ENCODE data around the gene SIRPA.
"Not testable (repeated sequence)": the region's sequence is repeated elsewhere in the genome, so short reads cannot be mapped to it uniquely, and the experiment has no call there.

SIRPA gene

DNA sequence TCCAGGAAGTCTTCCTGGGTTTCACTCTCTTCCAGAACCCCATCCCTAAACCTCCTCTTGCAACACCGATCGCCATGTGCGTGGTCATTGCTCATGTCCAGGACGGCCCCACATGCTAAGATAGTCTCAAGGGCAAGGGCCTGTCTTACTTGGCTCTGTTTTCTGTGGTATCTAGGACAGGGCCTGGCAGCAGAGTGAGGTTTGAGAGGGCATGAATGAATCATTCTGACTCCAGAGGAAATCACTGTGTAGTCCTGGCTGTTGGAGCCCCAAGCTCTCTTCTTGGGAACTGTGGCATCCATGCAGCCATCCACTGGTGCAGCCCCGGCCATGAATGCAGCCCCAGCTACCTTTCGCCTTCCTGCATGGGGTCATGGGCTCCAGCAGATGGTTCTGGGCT lies 12.4 kb downstream of the SIRPA start:
- DNase-seq (ENCODE audit: low read depth), result peak; percentile 51

DNA sequence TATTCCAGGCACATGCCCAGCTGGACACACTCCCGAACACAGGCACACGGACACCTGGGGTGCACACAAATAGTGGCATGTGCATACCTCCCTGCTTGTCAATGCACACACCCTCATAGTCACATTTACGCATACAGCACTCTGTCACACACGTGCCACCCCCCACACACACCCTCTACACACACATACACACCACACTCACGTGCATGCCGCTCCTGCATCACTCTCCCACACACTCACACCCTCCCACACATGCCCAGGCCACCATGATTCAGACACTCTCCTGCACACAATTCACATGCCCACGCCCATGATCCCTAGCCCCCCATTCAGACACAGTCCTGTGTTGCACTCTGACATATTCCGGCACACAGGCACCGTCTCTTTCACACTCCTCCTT lies 13.0 kb downstream of the SIRPA start:
- no peak for DNase-seq (ENCODE audit: low read depth)

DNA sequence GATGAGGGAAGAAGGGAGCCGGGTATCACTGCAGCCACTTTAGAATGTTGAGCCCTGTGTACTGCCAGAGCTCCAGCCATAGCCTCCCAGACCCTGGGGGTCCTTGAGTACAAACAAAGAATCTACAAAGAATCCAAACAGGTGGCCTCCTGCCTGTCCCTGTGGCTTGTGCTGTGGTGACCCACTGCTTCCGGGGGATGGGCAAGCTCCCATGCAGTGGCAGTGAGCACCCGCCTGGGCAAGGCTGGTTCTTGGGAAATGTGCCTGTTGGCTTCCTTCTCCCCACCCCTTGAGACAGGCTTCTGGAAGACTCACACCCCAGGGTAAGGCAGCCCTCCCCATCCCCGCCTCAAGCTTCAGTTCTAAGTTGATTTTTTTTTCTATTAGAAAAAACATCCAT lies 13.9 kb downstream of the SIRPA start:
- DNase-seq (ENCODE audit: low read depth), result no peak

DNA sequence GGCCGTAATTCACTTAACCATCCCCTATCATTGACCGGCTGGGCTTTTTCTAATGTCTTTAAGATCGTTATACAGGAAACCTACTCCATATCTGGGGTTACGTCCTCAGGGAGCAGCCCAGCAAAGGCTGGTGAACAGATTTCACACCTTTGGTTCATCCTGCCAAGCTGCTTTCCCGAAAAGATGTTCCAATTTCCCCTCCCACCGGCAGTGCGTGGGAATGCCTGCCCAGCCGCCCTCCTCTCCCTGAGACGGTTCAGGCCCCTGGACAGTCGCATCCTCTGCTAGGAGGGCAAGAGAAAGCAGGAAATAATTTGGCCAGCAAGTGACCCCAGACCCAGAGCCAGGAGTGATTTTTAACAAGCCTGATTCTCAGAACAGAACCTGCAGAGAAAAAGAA lies 16.3 kb downstream of the SIRPA start:
- DNase-seq (ENCODE audit: low read depth), result no peak

DNA sequence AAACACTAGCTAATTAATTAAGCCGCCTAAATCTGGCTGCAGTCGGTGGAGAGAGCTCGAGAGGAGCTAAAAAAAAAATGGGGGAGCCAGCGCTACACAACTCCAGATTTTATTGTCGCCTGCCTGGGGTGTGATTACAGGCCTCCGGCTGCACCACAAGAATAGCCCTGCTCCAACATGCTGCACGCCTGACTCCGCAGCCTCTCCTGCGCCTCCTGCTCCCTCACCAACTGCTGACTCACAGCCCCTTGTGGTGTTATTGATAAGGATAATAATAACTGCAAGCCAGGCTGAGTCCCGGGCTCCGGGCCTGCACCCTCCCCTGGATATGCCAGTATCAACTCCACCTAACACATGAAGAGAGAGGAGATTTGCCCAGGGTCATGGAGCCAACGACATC lies 16.8 kb downstream of the SIRPA start:
- DNase-seq (ENCODE audit: low read depth), result no peak

DNA sequence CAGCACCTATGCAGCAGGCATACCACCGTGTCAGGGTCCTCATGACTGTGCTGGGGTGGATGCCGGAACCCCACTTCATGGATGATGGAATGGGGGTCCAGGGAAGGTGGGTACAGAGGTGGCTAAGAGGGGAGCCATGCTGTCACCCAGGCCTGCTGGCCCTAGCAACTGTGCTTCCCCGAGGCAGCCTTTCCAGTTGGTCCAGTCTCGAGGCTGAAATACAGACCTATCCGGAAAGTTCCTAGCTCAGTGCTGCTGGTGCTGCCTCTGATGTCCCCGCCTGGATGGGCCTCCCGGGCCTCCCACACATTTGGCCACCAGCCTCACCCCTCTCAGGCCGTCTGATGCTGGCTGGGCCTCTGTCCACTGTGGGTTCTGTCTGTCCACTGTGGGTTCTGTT lies 17.4 kb downstream of the SIRPA start:
- no peak for DNase-seq (ENCODE audit: low read depth)

DNA sequence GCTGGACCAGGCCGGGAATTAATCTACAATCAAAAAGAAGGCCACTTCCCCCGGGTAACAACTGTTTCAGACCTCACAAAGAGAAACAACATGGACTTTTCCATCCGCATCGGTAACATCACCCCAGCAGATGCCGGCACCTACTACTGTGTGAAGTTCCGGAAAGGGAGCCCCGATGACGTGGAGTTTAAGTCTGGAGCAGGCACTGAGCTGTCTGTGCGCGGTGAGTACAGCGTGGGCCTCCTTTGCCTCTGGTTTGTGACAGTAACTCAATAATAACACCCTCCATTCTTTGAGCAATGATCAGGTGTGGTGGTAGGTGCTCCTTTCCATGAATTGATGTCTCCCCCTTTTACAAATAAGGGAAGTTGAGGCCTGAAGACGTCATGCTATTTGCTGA lies 20.0 kb downstream of the SIRPA start:
- DNase-seq (ENCODE audit: low read depth), result not testable (repeated sequence)

DNA sequence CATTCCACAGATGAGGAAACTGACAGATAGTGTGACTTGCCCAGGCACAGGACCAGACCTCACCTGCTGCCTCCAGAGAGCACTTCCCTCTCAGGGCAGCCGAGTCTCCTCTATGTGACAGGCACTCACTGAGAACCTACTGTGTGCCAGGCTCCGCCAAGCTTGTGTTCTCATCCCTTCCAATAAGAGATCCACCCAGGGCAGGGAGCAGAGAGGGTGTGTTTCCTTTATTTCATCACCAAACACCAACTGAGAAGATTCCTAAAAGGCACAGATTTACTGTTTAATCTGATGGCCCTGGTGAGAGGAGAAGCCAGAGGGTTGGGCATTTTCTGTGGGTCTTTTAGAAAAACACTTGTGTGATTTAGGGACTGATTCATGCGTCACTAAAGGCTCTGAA lies 20.5 kb downstream of the SIRPA start:
- no peak for DNase-seq (ENCODE audit: low read depth)

DNA sequence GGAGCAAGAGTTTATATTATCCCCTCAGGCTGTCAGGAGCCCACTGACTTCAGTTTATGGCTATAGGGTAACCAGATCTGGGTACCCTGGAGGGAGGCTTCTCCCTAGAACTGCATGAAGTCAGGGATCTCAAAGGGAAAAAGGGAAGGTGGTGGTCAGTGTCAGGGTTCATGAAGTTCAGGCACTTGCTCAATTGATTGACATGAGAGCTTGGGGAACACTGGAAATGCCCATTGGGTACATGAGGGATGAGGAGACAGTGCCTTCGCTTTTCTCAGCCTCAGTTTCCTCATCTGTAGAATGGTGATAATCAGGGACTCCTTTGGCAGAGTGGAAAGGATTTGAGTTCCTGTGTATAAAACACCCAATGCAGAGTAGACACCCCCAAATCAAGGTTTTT lies 22.6 kb downstream of the SIRPA start:
- no peak for DNase-seq (ENCODE audit: low read depth)

DNA sequence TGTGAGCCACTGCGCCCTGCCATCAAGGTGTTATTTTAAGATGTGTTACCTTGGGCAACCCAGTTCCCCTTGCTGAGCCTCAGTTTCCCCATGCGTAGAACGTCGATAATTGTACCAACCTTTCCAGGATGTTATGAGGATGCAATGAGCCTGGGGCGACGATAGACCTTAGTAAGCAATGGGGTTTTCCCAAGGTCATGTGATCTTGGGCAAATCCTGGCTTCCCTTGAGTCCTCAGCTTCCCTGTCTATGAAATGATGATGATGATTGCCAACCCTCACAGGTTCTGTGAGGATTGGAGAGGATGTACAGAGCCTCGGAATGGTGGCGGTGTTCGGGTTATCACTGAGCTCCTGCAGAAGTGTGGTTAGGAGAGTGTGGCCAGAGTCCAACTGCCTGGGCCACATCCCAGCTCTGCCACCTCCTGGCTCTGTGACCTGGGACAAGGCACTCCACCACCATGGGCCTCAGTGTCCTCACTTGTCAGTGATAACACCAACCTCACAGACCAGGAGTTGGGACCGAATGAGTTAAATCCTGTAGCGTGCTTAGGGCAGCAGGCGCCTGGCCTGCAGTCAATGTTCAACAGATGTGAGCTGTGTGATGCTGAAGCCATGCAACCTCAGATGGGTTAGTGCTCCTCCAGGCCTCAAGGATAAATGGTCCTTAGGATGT lies 23.4 kb downstream of the SIRPA start:
- no peak for DNase-seq (ENCODE audit: low read depth)

DNA sequence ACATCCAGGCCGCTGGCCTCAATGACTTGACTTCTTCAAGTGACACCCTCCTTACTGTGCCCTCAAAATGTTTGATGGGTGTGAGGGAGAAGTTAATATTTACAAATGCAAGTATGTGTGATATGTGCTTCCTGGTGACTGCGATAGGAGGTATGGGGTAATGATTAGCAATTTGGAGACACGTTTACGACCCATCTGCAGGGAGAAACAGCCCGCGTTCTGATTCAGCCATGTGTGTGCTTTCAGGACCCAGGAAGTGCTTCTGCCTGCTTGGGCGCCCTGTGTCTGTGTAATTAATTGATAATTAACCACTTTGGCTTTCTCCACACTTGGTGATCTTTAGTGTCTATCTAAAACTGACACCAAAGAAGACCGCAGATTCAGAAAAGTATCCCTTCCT lies 25.0 kb downstream of the SIRPA start:
- DNase-seq (ENCODE audit: low read depth), result no peak

DNA sequence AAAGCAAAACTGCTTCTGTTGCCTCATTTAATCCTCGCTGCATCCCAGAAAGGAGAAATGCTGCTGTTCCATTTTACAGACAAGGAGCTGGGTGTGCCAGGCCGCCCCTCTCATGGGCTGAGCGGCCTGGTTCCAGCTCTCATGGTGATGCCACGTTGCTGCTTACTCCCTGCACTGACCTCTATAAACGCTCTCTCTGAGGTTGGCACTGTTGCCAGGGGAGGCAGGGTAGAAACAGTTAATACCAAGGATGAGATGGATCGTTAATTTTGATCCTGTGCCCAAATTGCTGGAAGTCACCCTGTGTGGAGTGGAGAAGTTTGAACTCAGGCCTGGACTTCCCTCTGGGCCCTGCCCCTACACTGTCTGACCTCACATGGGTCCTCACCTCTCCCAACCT lies 25.6 kb downstream of the SIRPA start:
- DNase-seq (ENCODE audit: low read depth), result no peak

DNA sequence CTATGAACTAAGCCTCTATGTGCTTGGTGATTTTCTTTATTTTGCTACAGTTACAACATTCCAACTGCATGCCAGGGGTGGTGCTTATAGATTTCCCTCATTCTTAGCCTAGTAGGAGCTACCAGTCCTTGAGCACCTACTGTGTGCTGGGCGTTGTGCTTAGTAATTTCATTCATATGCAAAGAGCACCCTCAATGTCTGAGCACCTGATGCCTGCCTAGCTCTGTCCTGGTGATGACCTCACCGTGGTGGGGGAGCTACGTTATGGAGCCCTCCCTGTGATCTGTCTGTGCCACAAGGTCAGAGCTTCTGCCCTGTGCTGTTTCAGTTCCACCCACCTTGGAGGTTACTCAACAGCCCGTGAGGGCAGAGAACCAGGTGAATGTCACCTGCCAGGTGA lies 26.8 kb downstream of the SIRPA start:
- DNase-seq (ENCODE audit: low read depth), result not testable (repeated sequence)

DNA sequence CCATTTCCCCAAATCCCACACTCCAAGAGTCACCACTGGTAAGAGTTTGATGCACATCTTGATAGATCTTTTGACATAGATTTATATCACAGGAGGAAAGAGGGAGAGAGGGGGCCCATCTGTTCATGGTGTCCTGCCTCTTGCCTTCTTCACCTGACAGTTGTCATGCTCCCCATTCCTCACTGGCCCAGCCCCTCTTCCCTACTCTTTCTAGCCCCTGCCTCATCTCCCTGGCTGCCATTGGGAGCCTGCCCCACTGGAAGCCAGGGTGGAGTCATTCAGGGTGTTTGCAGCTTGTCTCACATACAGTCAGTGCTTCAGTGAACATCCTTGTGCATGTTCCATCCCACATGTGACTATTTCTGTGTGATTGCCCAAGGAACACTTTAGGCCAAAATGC lies 27.6 kb downstream of the SIRPA start:
- no peak for DNase-seq (ENCODE audit: low read depth)

DNA sequence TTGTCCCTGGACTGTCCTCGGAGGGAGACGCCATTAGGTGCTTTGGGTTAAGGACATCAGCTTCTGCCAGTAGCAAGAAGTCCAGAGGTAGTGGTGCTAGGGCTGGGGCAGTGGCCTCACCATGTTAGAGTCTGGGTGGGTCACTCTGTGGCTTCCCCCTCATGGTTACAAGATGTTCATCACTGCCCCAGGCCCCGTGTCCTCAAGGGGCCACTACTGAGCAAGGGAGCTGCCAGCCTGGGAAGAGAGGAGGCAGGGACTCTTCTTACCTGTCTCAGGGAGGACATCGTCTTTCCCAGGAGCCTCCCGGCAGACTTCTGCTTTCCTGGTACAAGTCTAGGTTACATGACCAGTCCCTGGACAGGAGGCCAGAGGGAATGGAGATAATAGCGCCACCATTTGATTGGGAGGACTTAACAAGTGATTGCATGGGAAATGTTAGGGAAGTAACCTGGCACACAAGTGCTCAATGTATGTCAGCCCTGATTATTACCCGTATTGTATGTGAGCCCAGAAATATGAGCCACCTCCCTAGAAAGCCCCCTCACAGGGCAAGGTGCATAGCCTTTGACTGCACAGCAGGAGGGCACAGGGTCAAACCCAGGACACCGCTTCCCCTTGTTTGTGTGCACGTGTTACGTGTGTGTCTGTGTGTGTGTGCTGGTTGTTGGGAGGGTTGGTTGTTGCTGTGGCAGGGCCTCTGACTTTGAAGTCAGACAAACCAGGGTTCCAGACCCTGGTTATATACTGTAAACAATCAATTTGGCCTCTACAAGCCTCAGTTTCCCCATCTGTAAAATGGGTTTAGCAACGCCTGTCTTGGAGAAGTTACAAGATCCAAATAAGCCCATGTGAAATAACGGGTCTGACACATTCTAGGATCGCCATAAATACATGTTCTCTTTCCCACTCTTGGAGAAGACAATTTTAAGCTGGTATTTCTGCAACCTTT lies 30.0 kb downstream of the SIRPA start:
- no peak for DNase-seq (ENCODE audit: low read depth)

DNA sequence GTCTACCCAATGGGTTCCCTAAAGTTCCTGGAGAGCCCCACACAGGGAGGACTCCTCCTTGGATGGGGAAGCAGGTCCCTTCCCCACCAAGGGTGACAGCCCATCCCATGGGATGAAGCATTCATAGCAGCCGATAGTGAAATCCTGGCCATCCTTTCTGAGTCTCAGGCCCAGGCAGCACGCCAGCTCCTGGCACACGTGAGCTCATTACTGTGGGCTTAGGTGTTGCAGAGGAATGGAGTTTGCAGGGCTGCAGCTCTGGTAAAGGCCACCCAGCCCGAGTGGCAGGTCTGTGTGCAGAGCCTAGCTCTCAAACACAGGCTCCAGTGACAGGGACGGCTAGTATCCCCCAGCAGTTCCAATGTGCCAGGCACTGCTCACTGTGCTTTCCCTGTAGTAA lies 31.0 kb downstream of the SIRPA start:
- no peak for DNase-seq (ENCODE audit: low read depth)

DNA sequence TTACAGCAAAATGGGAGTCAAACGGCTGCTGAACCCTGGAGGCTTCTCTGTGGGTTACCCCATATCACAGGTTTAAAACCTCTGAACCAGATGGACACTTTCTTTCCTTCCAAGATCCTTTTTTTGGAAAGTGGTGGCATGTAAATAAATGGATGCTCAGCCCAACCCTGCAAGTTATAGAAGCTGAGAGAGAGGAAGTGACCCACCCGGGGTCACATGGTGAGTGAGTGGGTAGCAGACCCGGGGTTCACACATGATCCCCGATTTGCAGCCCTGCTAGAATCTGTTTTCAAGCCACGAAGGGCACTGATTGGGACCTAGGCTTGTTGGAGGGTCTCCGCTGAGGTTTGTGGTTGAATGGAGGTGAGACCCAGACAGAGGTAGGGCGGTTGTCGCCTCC lies 32.0 kb downstream of the SIRPA start:
- DNase-seq (ENCODE audit: low read depth), result no peak

DNA sequence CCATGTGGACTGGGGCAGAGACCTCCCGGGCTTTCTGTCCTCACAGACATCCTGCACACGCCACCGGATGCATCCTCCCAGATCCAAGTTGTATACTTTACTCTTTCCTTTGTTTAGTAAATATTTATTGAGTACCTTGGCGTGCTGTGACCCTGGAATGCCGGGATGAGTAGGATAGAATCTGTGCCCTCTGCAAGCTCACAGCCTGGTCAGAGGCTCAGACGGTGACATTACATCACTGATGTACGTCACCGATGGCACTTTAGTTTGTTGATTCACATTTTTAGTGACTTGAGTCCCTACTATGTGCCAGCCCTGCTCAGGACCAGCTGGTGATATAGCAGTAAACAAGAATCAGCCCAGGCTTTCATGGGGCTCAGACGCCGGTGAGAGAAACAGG lies 32.9 kb downstream of the SIRPA start:
- DNase-seq (ENCODE audit: low read depth), result no peak

DNA sequence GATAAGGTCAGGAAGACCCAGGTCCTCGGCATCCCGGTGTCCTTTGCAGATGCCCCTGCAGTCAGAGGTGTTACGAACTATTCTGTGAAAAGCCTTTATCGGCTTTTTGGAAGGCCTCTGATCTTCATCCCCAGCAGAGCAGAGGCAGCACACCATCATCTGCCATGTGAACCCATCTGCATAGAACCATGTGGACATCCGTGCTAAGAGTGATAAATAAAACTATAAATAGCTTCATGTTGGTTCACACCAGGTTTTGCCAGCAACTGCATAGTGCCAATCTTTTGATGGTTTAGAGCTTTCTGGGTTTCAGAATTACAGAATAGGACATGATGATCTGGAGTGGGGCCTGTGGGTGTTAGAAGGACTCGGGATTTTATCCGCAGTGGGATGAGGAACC lies 33.6 kb downstream of the SIRPA start:
- no peak for DNase-seq (ENCODE audit: low read depth)

DNA sequence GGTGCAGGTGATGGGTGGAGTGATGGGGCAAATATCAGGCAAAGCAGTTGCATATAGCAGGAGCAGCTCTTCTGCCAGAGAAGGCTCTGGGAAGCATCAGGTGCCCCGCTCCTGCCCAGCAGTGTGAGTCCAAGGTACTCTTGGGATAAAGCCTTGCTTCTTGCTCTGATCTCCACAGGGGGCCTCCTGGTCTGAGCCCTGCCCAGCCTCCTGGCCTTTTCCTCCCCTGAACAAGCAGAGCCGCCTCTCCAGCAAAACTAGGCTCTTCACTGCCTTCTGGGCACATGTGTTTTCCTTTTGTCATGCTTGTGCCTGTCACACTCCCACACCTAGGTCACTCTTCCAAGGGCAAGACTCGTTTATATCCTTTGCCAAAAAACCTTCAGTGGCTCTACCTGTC lies 34.3 kb downstream of the SIRPA start:
- DNase-seq (ENCODE audit: low read depth), result no peak

DNA sequence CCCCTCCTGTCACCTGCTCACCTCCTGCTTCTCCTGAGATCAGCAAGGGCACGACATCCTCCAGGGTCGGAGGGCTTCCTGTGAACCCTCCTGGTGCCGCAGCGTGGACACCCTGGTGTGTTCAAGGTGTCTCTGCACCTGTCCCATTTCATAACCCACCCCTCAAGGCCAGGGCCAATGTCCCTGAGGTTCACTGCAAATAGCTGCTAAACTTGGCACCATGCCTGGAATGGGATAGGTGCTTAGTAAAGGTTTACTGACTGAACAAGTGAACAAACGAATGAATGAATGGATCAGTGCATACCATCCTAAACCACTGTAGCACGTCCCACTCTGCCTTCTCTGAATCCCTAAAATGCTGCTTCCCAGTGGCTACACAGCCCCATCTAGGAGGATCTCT lies 35.0 kb downstream of the SIRPA start:
- DNase-seq (ENCODE audit: low read depth), result no peak

DNA sequence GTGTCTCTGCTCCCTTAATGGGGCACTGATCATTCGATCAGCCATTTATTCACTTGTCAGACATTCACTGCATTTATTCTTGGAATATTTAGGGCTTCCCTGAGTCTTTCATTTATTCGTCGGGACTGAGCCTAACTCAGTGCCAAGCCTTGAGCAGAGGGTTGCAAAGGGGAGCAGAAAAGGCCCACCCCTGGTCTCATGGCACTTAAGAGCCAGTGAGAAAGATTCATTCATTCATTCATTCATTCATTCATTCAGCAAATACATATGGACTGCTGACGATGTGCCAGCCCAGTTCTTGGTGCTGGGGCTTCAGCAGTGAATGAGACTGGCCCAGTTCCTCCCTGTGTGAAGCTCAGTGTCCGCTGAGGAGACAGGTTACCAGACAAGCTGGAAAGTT lies 36.6 kb downstream of the SIRPA start:
- no peak for DNase-seq (ENCODE audit: low read depth)

DNA sequence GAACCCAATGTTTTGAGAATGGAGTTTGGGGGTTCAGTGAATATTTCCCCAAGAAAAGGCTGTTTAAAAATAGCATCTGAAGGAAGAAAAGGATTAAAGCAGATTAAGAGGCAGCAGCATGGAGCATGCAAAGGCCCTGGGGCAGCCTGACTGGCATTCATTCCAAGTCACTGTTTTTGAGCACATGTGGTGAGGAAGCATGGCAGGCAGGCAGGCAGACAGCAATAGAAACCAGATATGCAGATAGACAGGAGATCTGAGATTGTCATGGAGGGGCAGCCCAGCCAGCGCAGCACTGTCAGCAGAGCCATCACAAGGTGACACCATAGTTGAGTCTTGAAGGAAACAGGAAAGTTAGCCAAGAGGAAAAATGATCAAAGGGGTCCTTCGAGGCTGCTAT lies 37.8 kb downstream of the SIRPA start:
- no peak for DNase-seq (ENCODE audit: low read depth)

DNA sequence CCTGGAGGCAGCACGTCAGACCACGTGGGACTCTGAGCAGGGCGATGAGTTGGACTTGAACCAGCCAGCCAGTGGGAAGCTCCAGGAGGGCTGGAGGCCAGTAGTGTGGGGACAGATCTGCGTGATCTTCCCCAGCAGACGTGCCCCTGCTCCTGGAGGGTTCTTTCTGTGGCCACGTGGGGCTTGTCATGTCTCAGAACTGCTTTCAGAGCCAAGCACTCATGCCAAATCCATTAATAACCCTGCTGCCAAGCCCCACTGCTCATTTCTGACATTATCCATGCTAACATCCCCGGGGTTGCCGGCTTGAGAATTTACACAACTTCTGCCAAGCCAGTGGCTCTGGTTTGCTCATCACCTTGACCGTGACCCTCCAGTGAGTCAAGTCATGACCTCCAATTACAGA lies 38.3 kb downstream of the SIRPA start:
- no peak for DNase-seq (ENCODE audit: low read depth)
